Measurements from ENCODE around the gene ATP1A1. TPM values are rescaled to one million over a fixed set of nuclear protein-coding genes. Genes with fewer than 3 reads are reported as not detected.

ATP1A1 gene
- total RNA-seq, 1 experiment from 2014 or later = 239 TPM

DNA sequence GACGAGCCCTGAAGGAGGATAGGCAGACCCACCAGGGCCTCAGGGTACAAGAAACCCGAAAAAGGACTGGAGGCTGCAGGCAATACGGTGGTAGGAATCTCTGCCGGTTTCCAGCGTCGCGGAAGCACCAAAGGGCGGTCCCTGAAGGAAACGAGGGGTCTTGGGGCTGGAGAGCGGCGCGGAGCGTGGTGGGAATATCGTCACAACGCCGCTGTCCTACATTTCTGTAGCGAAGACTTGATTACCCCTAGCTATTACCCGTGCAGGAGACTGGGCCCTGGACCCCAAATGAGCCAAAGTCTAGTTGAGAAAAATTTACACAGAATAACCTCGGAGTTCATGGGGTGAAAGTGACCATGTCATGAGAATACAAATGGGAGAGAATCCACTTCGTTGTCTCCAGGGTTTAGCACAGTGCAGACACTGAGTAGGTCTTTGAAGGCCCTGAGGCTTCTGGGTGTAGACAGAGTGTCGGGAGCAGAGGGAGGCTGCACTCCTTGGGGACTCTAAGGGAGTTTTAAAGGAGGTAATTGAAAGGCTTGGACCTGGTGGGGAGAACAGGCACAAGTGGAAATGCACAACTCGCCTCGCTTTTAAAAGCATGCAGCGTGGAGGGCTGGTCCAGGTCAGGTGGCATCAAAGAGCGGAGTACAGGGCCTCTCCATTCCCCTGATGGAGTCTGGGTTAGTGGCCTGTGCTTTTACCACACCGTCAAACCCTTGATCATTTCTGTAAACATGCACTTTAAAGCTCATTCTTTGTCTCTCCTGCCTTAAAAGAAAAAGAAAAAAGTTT is 1.5 kb downstream of the ATP1A1 start:
- Histone ChIP-seq H3K18ac (ENCODE audit: insufficient read length, low read depth, low read length) (peak overlapping the region; percentile 2), H2AK5ac (ENCODE audit: insufficient read length, low read length) (no peak overlapping the region), H4K20me1 (ENCODE audit: control insufficient read depth, insufficient read depth, insufficient read length) (no peaks in the 10 kb centered on the region), H2BK12ac (ENCODE audit: insufficient read length, low read depth, low read length) (no peak overlapping the region), H3K23me2 (ENCODE audit: insufficient read length, low read depth, low read length, poor library complexity, severe bottlenecking) (peaks cover 17% of the 10 kb centered on the region), H3K9me3 (ENCODE audit: control insufficient read depth, low read depth, low read length) (no peaks in the 10 kb centered on the region), H3T11ph (ENCODE audit: low read length) (no peak overlapping the region), H4K8ac (replicated peaks; ENCODE audit: insufficient read length, low read depth, low read length) (no peak overlapping the region), H4K5ac (ENCODE audit: insufficient read length, low read depth, low read length) (no peak overlapping the region), H3K9ac (ENCODE audit: extremely low read depth, insufficient read length, low read length) (peak overlapping the region; percentile 60), H2BK120ac (ENCODE audit: low read depth, low read length, poor library complexity, severe bottlenecking) (no peak overlapping the region), H2BK15ac (ENCODE audit: low read depth, low read length) (no peak overlapping the region), H3K14ac (ENCODE audit: insufficient read depth, low read length) (peak overlapping the region; percentile 93; the same call in 1 of the 2 replicates), H3K79me2 (ENCODE audit: insufficient read depth, low read length) (peaks cover 41% of the 10 kb centered on the region; the same call in 1 of the 2 replicates), H3K27ac (ENCODE audit: insufficient read length, low read depth, low read length) (no peak overlapping the region), H3K79me1 (ENCODE audit: insufficient read depth, low read depth, low read length, poor library complexity, severe bottlenecking) (no peaks in the 10 kb centered on the region), H3K4me1 (ENCODE audit: insufficient read depth, low read length) (peaks cover 8% of the 10 kb centered on the region; the same call in 1 of the 2 replicates), H2AFZ (ENCODE audit: low read length) (no peak overlapping the region), H2BK5ac (ENCODE audit: insufficient read length, low read length) (no peak overlapping the region), H3K56ac (ENCODE audit: insufficient read length, low read depth, low read length) (no peak overlapping the region), H4K91ac (ENCODE audit: insufficient read length, low read depth, low read length) (no peak overlapping the region), H3K4ac (ENCODE audit: low read depth, low read length) (no peak overlapping the region), H3K27me3 (ENCODE audit: insufficient read depth, low read length) (no peaks in the 10 kb centered on the region), H3K23ac (ENCODE audit: insufficient read length, low read depth, low read length) (no peak overlapping the region), H2BK20ac (ENCODE audit: low read depth, low read length, poor library complexity, severe bottlenecking) (no peak overlapping the region), H3K4me2 (ENCODE audit: insufficient read depth, insufficient read length, low read length) (peak overlapping the region; percentile 86)
- Mint-ChIP-seq H3K9me3 (no peaks in the 10 kb centered on the region), H3K36me3 (ENCODE audit: insufficient read depth in 1 of 3, low read depth in 3 of 3) (peaks cover 0 to 4% (median 0%) of the 10 kb centered on the region in 3 experiments; a peak in 1 of 7 replicates), H3K27ac (peak overlapping the region; percentile 41 to 90 (median 86); a peak in 4 of 7 replicates), H3K4me3 (peak overlapping the region; percentile 88 to 95), H3K4me1 (peaks cover 60 to 67% of the 10 kb centered on the region in 2 experiments), H3K27me3 (ENCODE audit: low read depth) (peaks cover 18% of the 10 kb centered on the region)
- no peak for TF ChIP-seq CTCF (conservative IDR thresholded peaks at IDR 0.05)
- WGBS (ENCODE audit: extremely low coverage, insufficient read length, low lambda C conversion rate) = no CpG with 5 or more reads among the region's 26 CpGs
- DNase-seq = peak; percentile 33

All from H9 (cell line).